ENCODE data around the gene TIMP2. TPM values are rescaled to one million over a fixed set of nuclear protein-coding genes. Genes with fewer than 3 reads are reported as not detected.

The TIMP2 gene
- total and polyA plus RNA-seq, 8 donors: 20.9 to 100.0 (median 47.2) TPM

DNA sequence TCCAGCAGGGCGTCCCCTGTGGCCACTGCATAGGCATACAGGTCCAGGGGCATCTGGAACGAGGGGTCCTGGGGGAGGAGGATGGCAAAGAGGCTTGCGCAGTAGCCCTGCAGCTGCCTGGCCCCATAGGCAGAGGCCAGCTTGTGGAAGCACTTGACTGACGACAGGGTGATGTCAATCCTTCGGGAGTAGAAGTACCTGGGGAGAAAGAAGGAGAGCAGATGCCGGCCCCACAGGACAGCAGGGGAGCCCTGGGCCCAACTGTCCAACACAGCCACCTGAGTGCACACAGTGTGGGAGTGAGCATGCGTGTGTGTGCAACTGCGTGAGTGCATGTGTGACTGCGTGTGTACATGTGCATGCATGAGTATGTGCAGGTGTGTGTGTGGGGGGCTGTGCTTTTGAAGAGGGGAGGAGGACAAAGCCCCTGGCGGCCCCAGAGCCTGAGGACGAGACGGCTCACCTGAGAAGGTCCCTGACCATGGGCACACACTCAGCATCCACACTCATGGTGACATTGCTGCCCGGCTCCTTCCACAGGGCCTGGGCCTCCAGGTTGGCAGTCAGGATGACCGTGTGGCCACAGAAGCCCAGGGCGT lies 47.4 kb upstream of the TIMP2 start:
- Histone ChIP-seq H3K9me3 (no peaks in the 10 kb centered on the region), H3K27ac (peak overlapping the region in 1 of 5 donors; percentile 57), H3K27me3 (no peaks in the 10 kb centered on the region), H3K36me3 (peaks cover 0 to 62% (median 48%) of the 10 kb centered on the region in 4 donors), H3K4me1 (peaks cover 26 to 60% (median 51%) of the 10 kb centered on the region in 4 donors), H3K4me3 (no peak overlapping the region)
- intact Hi-C loops (cut with DNase I; ENCODE audit: low total_unique reads): loop anchor here (5.0 kb wide), 1 partner anchor 105 kb away; no protein-coding TSS in a partner anchor
- DNase-seq: no peak
- TF ChIP-seq EP300 (IDR thresholded peaks at IDR 0.05): no peak
- no peak for TF ChIP-seq POLR2A (IDR thresholded peaks at IDR 0.05)
- TF ChIP-seq, protein P1, sequence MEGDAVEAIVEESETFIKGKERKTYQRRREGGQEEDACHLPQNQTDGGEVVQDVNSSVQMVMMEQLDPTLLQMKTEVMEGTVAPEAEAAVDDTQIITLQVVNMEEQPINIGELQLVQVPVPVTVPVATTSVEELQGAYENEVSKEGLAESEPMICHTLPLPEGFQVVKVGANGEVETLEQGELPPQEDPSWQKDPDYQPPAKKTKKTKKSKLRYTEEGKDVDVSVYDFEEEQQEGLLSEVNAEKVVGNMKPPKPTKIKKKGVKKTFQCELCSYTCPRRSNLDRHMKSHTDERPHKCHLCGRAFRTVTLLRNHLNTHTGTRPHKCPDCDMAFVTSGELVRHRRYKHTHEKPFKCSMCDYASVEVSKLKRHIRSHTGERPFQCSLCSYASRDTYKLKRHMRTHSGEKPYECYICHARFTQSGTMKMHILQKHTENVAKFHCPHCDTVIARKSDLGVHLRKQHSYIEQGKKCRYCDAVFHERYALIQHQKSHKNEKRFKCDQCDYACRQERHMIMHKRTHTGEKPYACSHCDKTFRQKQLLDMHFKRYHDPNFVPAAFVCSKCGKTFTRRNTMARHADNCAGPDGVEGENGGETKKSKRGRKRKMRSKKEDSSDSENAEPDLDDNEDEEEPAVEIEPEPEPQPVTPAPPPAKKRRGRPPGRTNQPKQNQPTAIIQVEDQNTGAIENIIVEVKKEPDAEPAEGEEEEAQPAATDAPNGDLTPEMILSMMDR (IDR thresholded peaks at IDR 0.05): no peak
- TF ChIP-seq POLR2AphosphoS5 (IDR thresholded peaks at IDR 0.05): no peak
- 73 to 88% (median 85%) methylated on average over 8 to 15 of the region's 15 CpGs for WGBS, 5 donors

DNA sequence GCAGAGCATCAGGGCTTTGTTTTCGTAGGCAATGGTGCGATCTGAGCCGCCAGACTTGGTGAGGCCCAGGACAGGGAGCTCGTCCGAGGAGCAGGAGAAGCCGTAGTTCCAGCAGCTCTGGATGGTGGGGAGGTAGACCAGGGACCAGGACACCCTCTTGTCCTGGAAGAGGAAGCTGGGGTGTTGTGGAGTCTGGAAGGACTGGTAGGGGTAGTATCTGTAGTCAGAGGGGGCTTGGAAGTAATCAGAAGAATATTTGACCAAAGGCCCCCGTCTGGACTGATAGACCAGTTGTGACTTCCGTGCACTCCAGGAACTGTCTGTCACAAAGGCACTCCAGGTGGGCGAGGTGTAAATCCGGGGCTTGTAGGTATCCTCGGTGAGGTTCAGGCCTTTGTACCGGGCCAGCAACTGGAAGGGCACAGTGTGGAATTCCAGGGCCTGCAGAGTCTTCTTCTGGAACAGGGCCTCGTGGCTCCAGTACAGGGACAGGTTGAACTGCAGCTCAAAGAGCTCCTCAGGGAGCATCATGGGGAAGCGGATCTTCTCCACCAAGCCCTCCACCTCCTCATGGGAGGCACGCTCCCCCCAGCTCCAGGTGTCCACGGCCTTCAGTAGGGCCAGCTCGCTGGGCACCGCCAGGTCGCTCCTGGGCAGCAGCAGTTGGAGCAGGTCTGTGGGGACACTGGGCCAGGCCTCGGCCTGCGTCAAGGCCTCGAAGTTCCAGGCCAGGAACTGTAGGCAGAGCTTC lies 46.7 kb upstream of the TIMP2 start:
- TF ChIP-seq POLR2A (IDR thresholded peaks at IDR 0.05) (no peak), EP300 (IDR thresholded peaks at IDR 0.05) (no peak), POLR2AphosphoS5 (IDR thresholded peaks at IDR 0.05) (no peak)
- TF ChIP-seq, protein P1 (IDR thresholded peaks at IDR 0.05): no peak
- Histone ChIP-seq H3K27ac (peak overlapping the region in 3 of 5 donors; percentile 38 to 57 (median 45)), H3K27me3 (no peaks in the 10 kb centered on the region), H3K4me3 (no peak overlapping the region), H3K9me3 (no peaks in the 10 kb centered on the region), H3K36me3 (peaks cover 0 to 67% (median 54%) of the 10 kb centered on the region in 4 donors), H3K4me1 (peaks cover 19 to 53% (median 44%) of the 10 kb centered on the region in 4 donors)
- intact Hi-C loops (cut with DNase I; ENCODE audit: low total_unique reads): loop anchor here (5.0 kb wide), 1 partner anchor 105 kb away; no protein-coding TSS in a partner anchor
- WGBS, 5 donors: 71 to 78% (median 76%) methylated on average over 16 to 22 of the region's 22 CpGs
- DNase-seq: no peak

DNA sequence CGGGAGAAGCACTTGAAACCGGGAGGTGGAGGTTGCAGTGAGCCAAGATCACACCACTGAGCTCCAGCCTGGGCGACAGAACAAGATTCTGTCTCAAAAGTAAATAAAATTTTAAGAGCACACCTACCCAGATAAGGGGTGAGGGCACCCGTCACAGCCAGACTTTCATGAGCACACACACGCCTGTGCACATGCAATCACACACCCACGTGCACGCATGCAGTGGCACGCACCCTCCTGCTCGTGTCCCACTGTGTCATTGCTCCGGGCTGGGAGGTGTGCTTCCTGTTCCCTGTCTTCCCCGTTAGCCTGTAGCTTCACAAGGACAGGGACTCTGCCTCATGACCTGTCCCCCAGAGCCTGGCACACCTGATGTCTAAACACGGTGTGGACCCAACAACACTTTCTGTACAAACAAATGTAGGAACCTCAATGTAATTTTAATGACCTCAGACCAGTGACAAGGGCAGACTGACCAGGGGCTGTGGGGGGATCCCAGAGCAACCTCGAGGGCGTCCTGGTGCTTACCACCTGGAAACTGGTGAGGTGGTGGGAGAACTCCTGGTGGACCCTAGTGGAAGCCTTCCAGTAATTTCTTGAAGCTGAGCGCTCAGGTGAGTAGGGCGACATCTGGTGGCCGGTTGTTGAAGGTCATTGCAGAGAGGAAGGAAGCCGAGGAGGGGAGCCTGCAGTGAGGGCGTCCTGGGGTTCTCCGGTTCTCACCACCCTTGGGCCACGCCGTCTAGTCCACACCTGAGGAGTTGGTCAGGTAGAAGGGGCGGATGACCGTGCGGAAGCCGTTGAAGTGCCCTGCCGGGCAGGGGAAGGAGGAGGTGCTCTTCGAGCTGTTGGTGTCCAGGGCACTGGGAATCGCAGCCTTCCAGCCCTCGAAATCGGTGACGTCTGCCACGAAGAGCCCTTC lies 45.9 kb upstream of the TIMP2 start:
- intact Hi-C loops (cut with DNase I; ENCODE audit: low total_unique reads): loop anchor here (5.0 kb wide), 1 partner anchor 104 kb away; no protein-coding TSS in a partner anchor
- Histone ChIP-seq H3K36me3 (peaks cover 0 to 72% (median 59%) of the 10 kb centered on the region in 4 donors), H3K27me3 (no peaks in the 10 kb centered on the region), H3K4me3 (no peak overlapping the region), H3K9me3 (no peaks in the 10 kb centered on the region), H3K4me1 (peaks cover 14 to 45% (median 36%) of the 10 kb centered on the region in 4 donors), H3K27ac (peak overlapping the region in 3 of 5 donors; percentile 38 to 57 (median 45))
- peak; percentile 86 to 93 for DNase-seq
- TF ChIP-seq EP300 (IDR thresholded peaks at IDR 0.05): no peak
- peak in 1 of 3 donors; percentile 53 for TF ChIP-seq POLR2AphosphoS5 (IDR thresholded peaks at IDR 0.05)
- TF ChIP-seq POLR2A (IDR thresholded peaks at IDR 0.05): no peak
- TF ChIP-seq, protein P1 (IDR thresholded peaks at IDR 0.05): peak in 5 of 7 experiments; percentile 78 to 97 (median 91)
- 21 to 34% (median 28%) methylated on average over 27 to 33 of the region's 33 CpGs for WGBS, 5 donors
